Measurements from ENCODE around the gene CELF5. TPM values are rescaled to one million over a fixed set of nuclear protein-coding genes. Genes with fewer than 3 reads are reported as not detected.

Gene CELF5
- total RNA-seq, 1 donor from 2014 or later = not detected

DNA sequence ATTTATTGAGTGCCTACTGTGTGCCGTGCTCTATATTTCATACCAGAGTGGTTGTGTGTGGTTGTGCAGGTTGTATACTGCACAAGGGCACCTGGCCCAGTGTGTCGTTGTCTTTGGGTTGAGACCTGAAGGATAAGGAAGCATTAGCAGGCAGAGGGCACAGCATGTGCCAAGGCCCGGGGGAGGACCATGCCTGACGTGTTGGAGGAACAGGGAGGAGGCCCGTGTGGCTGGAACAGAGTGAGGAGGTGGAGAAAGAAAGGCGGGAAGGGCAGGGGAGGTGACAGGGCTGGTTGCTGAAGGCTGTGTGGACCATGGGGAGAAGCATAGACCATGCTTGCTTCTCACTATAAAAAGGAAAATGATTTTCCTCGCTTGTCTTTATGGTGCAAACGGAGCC lies 26.8 kb downstream of the CELF5 start:
- Histone ChIP-seq H3K9me3 (no peaks in the 10 kb centered on the region), H3K4me1 (no peaks in the 10 kb centered on the region), H3K27me3 (ENCODE audit: low read depth) (peaks cover 5% of the 10 kb centered on the region), H3K36me3 (no peaks in the 10 kb centered on the region), H3K4me3 (no peak overlapping the region), H3K27ac (no peak overlapping the region)
- DNase-seq (no peak), ATAC-seq (no peak)
- TF ChIP-seq CTCF (IDR thresholded peaks at IDR 0.05) = no peak
- intact Hi-C loops (cut with DNase I) = no loop called here

DNA sequence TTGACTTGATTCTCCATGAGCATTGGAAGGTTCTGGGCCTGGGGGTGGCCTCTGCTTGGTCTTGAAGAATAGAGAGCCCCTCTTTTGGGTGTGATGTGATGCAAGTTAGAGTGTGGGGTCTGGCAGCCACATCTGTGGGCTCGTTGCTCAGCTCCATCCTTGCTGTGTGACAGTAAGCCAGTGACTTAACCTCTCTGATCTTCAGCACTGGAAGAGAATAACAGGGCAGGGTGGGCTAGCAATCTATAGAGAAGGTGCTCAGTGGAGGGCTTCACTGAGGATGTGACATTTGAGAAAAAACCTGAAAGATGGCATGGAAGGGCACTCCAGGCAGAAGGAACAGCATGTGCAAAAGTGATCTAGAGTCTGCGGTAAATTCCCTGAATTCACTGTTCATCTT lies 28.2 kb downstream of the CELF5 start:
- DNase-seq = no peak
- no peak for TF ChIP-seq CTCF (IDR thresholded peaks at IDR 0.05)

GRCh38 chr19:3253270-3253669 lies 28.8 kb downstream of the CELF5 start:
- TF ChIP-seq CTCF (IDR thresholded peaks at IDR 0.05) = no peak
- Histone ChIP-seq H3K4me1 (no peaks in the 10 kb centered on the region), H3K36me3 (no peaks in the 10 kb centered on the region), H3K4me3 (no peak overlapping the region), H3K9me3 (no peaks in the 10 kb centered on the region), H3K27ac (no peak overlapping the region), H3K27me3 (ENCODE audit: low read depth) (peaks cover 5% of the 10 kb centered on the region)
- no peak for ATAC-seq
- intact Hi-C loops (cut with DNase I) = no loop called here
- no peak for DNase-seq

More for the DNA sequence above, 28.2 kb downstream of the CELF5 start:
- Histone ChIP-seq H3K27me3 (ENCODE audit: low read depth) (peaks cover 5% of the 10 kb centered on the region), H3K27ac (no peak overlapping the region), H3K4me3 (no peak overlapping the region), H3K36me3 (no peaks in the 10 kb centered on the region), H3K4me1 (no peaks in the 10 kb centered on the region), H3K9me3 (no peaks in the 10 kb centered on the region)
- no peak for ATAC-seq
- intact Hi-C loops (cut with DNase I) = no loop called here

GRCh38 chr19:3254520-3254919 lies 30.1 kb downstream of the CELF5 start:
- no peaks in the 10 kb centered on the region for H3K36me3 ChIP-seq
- DNase-seq = no peak
- H3K27ac ChIP-seq = no peak overlapping the region
- intact Hi-C loops (cut with DNase I) = no loop called here
- no peaks in the 10 kb centered on the region for H3K4me1 ChIP-seq
- no peak for TF ChIP-seq CTCF (IDR thresholded peaks at IDR 0.05)
- no peak overlapping the region for H3K4me3 ChIP-seq
- H3K27me3 ChIP-seq (ENCODE audit: low read depth) = peaks cover 8% of the 10 kb centered on the region
- no peaks in the 10 kb centered on the region for H3K9me3 ChIP-seq
- no peak for ATAC-seq

DNA sequence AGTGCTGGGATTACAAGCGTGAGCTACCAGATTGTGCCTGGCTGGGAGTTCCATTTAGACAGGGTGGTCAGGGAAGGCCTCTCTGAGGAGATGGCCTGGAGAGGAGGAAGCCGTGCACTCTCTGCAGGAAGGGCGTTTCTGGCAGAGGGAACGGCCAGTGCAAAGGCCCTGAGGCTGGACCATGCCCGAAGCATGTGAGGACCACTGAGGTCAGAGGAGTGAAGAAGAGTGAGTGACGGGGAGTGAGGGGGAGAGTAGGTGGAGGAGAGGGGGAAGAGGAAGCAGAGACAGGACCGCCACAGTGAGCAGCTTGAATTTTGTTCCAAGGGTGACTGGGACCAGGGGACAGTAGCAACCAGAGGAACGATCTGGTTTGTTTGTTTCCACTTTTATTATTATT lies 32.6 kb downstream of the CELF5 start:
- no peaks in the 10 kb centered on the region for H3K36me3 ChIP-seq
- peaks cover 5% of the 10 kb centered on the region for H3K27me3 ChIP-seq (ENCODE audit: low read depth)
- no peak overlapping the region for H3K4me3 ChIP-seq
- no peaks in the 10 kb centered on the region for H3K4me1 ChIP-seq
- intact Hi-C loops (cut with DNase I) = no loop called here
- ATAC-seq (no peak), DNase-seq (no peak)
- no peaks in the 10 kb centered on the region for H3K9me3 ChIP-seq
- no peak for TF ChIP-seq CTCF (IDR thresholded peaks at IDR 0.05)
- H3K27ac ChIP-seq = no peak overlapping the region

- Histone ChIP-seq H3K9me3 (no peaks in the 10 kb centered on the region), H3K27me3 (ENCODE audit: low read depth) (peaks cover 6% of the 10 kb centered on the region), H3K4me3 (no peak overlapping the region), H3K36me3 (no peaks in the 10 kb centered on the region), H3K27ac (no peak overlapping the region), H3K4me1 (no peaks in the 10 kb centered on the region)
- TF ChIP-seq CTCF (IDR thresholded peaks at IDR 0.05) = no peak
- intact Hi-C loops (cut with DNase I) = no loop called here
- DNase-seq (no peak), ATAC-seq (no peak)
These were observed 37.9 kb downstream of the CELF5 start for GRCh38 chr19:3262362-3262761.
